ENCODE data around the gene SPANXC. TPM values are rescaled to one million over a fixed set of nuclear protein-coding genes. Genes with fewer than 3 reads are reported as not detected.

SPANXC gene
- total and polyA plus RNA-seq, 2 of the 4 experiments (the other 2 are of a cell fraction), result not detected

DNA sequence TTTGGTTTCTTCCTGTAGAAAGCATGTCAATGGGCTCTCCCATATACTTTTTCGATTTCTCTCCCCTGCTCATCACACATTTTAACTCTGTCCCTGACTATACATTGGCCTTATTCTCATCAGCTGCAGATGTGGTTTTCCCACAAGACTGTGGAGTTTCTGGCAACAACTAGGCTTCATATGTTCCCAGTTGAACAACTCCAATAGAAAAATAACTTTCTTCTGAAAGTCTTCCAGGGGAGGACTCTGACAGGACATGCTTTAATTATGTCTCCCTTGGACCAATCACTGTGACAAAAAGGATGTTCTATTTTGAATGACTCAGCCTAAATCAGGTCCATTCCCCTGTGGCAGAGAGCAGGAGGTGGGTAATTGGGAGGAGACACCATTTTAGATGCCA is 28.1 kb downstream of the SPANXC start:
- Histone ChIP-seq H3K14ac (replicated peaks; ENCODE audit: low read depth, low read length) (no peak overlapping the region), H3K36me3 (ENCODE audit: control insufficient read depth, insufficient read depth, low read length) (no peaks in the 10 kb centered on the region), H2AK9ac (replicated peaks; ENCODE audit: low read depth, low read length, poor library complexity) (no peak overlapping the region), H3K23ac (ENCODE audit: low read depth, low read length) (no peak overlapping the region), H4K5ac (ENCODE audit: low read depth, low read length) (no peak overlapping the region), H3K18ac (ENCODE audit: low read depth, low read length) (no peak overlapping the region), H2BK120ac (ENCODE audit: low read depth, low read length) (no peak overlapping the region), H3K4me2 (ENCODE audit: low read depth, low read length) (no peak overlapping the region), H4K8ac (ENCODE audit: low read depth in 2 of 2, low read length in 2 of 2) (no peak overlapping the region), H4K20me1 (ENCODE audit: insufficient read depth, low read length) (no peaks in the 10 kb centered on the region), H3K9me3 (ENCODE audit: control insufficient read depth, insufficient read depth, low read length) (no peaks in the 10 kb centered on the region), H3K27me3 (ENCODE audit: control insufficient read depth, insufficient read depth, low read length) (no peaks in the 10 kb centered on the region), H2AK5ac (ENCODE audit: low read depth, low read length) (no peak overlapping the region), H3K4me1 (ENCODE audit: control insufficient read depth, insufficient read depth, low read length) (no peaks in the 10 kb centered on the region), H3K4ac (ENCODE audit: low read depth, low read length) (no peak overlapping the region), H2BK5ac (ENCODE audit: low read depth, low read length, poor library complexity, severe bottlenecking) (no peak overlapping the region), H3K56ac (ENCODE audit: extremely low read depth, insufficient read depth, low read length) (no peak overlapping the region), H2BK15ac (ENCODE audit: low read depth, low read length) (no peak overlapping the region), H3K4me3 (ENCODE audit: insufficient read depth, low read depth, low read length) (no peak overlapping the region), H3K9me1 (ENCODE audit: insufficient read depth, low read length) (no peaks in the 10 kb centered on the region), H2BK20ac (ENCODE audit: low read depth, low read length) (no peak overlapping the region), H3K79me1 (ENCODE audit: low read depth in 1 of 2, low read length in 2 of 2) (no peaks in the 10 kb centered on the region), H3K27ac (ENCODE audit: insufficient read depth, low read length) (no peak overlapping the region), H4K91ac (ENCODE audit: insufficient read depth, low read depth, low read length) (no peak overlapping the region), H3K9ac (ENCODE audit: low read depth, low read length) (no peak overlapping the region), H2AFZ (replicated peaks; ENCODE audit: low read length, poor library complexity) (no peak overlapping the region)
- ChIA-PET POLR2A (ENCODE audit: unreplicated experiment) (no interaction called here), CTCF (no interaction called here)
- intact Hi-C loops (cut with micrococcal nuclease) (no loop called here), dilution Hi-C loops (cut with HindIII; ENCODE audit: low sequenced_read_pairs, unreplicated experiment) (no loop called here), in situ Hi-C loops (cut with MboI; ENCODE audit: low sequenced_read_pairs) (no loop called here)
- BruUV-seq (replicated peaks), result no TSS peak
- 60% methylated on average over 1 of the region's 1 CpG; no CpG with 5 or more reads in 1 of the 2 experiments for WGBS, 2 experiments (ENCODE audit: extremely low coverage in 2 of 2, insufficient read length in 1 of 2)
- DNase-seq (no peak), ATAC-seq (ENCODE audit: low read depth) (no peak)
- no peak for TF ChIP-seq CHD1 (IDR thresholded peaks at IDR 0.05; ENCODE audit: low read depth, low read length)
- no peak for TF ChIP-seq MAZ (IDR thresholded peaks at IDR 0.05; ENCODE audit: borderline replicate concordance, low read depth, low read length)
